Neural cell (in vitro differentiated cells): Measurements from ENCODE around the gene TNKS1BP1.

ENCODE experiments used
- EP300 ChIP-seq: fragments of 450-650 bp; conservative IDR thresholded peaks from 2 replicates; pipeline ENCODE4 v1.6.1; 2014; ENCODE audit warnings: antibody characterized with exemption, mild to moderate bottlenecking, moderate library complexity; ENCODE audit not compliant: poor library complexity, severe bottlenecking
- RAD21 ChIP-seq: fragments of 450-650 bp; conservative IDR thresholded peaks from 2 replicates; pipeline ENCODE4 v1.6.1; 2014; ENCODE audit warnings: antibody characterized with exemption, mild to moderate bottlenecking, moderate library complexity
- TAF1 ChIP-seq: IDR thresholded peaks from 2 replicates; pipeline ENCODE4 v1.6.1; 2012; ENCODE audit warnings: low read depth
- TF ChIP-seq, protein P1 (sequence below): fragments of 450-650 bp; IDR thresholded peaks from 2 replicates; pipeline ENCODE4 v1.5.1; 2014; ENCODE audit warnings: antibody characterized with exemption, mild to moderate bottlenecking, moderate library complexity; ENCODE audit not compliant: poor library complexity, severe bottlenecking

DNA sequence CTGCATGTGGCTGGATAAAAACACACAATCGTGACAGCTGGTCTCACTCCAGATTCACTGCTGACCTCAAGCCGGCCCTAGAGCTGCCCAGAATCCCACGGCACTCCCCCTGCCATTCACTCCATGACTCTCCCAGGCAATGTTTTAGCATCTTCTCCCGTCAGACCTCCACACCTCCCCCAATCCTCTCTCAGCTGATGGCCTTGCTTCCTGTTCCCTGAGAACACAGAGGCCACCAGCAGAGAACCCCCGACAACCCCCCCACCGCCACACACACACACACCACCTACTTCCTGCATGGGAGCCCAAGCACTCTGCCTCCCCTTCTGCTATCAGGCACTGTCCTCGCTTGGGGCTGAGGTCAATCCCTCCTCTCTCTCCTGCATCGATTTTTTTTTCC, 9.3 kb downstream of the TNKS1BP1 start:
- TF ChIP-seq RAD21: no peak
- no peak for TF ChIP-seq EP300
- TF ChIP-seq, protein P1, sequence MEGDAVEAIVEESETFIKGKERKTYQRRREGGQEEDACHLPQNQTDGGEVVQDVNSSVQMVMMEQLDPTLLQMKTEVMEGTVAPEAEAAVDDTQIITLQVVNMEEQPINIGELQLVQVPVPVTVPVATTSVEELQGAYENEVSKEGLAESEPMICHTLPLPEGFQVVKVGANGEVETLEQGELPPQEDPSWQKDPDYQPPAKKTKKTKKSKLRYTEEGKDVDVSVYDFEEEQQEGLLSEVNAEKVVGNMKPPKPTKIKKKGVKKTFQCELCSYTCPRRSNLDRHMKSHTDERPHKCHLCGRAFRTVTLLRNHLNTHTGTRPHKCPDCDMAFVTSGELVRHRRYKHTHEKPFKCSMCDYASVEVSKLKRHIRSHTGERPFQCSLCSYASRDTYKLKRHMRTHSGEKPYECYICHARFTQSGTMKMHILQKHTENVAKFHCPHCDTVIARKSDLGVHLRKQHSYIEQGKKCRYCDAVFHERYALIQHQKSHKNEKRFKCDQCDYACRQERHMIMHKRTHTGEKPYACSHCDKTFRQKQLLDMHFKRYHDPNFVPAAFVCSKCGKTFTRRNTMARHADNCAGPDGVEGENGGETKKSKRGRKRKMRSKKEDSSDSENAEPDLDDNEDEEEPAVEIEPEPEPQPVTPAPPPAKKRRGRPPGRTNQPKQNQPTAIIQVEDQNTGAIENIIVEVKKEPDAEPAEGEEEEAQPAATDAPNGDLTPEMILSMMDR: no peak
- TF ChIP-seq TAF1: no peak
